NCI-H446 (cell line): ENCODE measurements around the gene ARG2.

Experiments used
- DNase-seq, 2 experiments: peaks; one replicate each; lab custom pipeline; 2025; lab: John Stamatoyannopoulos, UW

The ARG2 gene

GRCh38 chr14:67619446-67620216 lies at the start of gene ARG2:
ARG2 (plus strand) TSS chr14:67619920; CDS start chr14:67619978, 58 bp downstream.
- DNase-seq: peak; percentile 75 to 94

- no peak for DNase-seq
These were observed 49.3 kb upstream of the ARG2 start for GRCh38 chr14:67570453-67570852.

GRCh38 chr14:67571275-67571990 lies 48.3 kb upstream of the ARG2 start:
- peak; percentile 37 to 47 for DNase-seq

GRCh38 chr14:67571991-67572323 lies 47.8 kb upstream of the ARG2 start:
- no peak for DNase-seq

GRCh38 chr14:67572608-67573007 lies 47.1 kb upstream of the ARG2 start:
- DNase-seq: no peak

- DNase-seq: no peak
These were observed 46.3 kb upstream of the ARG2 start for GRCh38 chr14:67573228-67574010.

GRCh38 chr14:67574156-67574555 lies 45.6 kb upstream of the ARG2 start:
- no peak for DNase-seq

GRCh38 chr14:67574806-67575205 lies 44.9 kb upstream of the ARG2 start:
- DNase-seq: no peak

- DNase-seq: no peak
These were observed 44.0 kb upstream of the ARG2 start for GRCh38 chr14:67575684-67576083.

- DNase-seq: no peak
These were observed 43.3 kb upstream of the ARG2 start for GRCh38 chr14:67576216-67576955.

GRCh38 chr14:67577181-67577808 lies 42.4 kb upstream of the ARG2 start:
- DNase-seq: no peak

- peak in 1 of 2 experiments; percentile 17 for DNase-seq
These were observed 41.6 kb upstream of the ARG2 start for GRCh38 chr14:67577909-67578749.

- DNase-seq: no peak
These were observed 40.7 kb upstream of the ARG2 start for GRCh38 chr14:67579040-67579439.

GRCh38 chr14:67579636-67580035 lies 40.1 kb upstream of the ARG2 start:
- no peak for DNase-seq

- DNase-seq: no peak
These were observed 39.2 kb upstream of the ARG2 start for GRCh38 chr14:67580336-67581171.

- DNase-seq: no peak
These were observed 38.1 kb upstream of the ARG2 start for GRCh38 chr14:67581643-67582042.

GRCh38 chr14:67582061-67582460 lies 37.7 kb upstream of the ARG2 start:
- no peak for DNase-seq

- peak in 1 of 2 experiments; percentile 29 for DNase-seq
These were observed 35.7 kb upstream of the ARG2 start for GRCh38 chr14:67583711-67584644.

- DNase-seq: no peak
These were observed 34.7 kb upstream of the ARG2 start for GRCh38 chr14:67584978-67585377.
